Brain microvascular endothelial cell (primary cell): ENCODE data around the gene LENEP.

Experiments used
- DNase-seq: peaks from one replicate; pipeline ENCODE4 v3.0.0-alpha.2; 2020
- H3K27ac ChIP-seq: fragments of 250-450 bp; sonication (Bioruptor Pico); 2 replicates; pipeline ENCODE4 v1.5.1; 2020; ENCODE audit warnings: mild to moderate bottlenecking, moderate library complexity
- H3K27me3 ChIP-seq: fragments of 250-450 bp; sonication (Bioruptor Pico); replicated peaks from 2 replicates; pipeline ENCODE4 v1.5.1; 2020; ENCODE audit warnings: mild to moderate bottlenecking
- H3K36me3 ChIP-seq: fragments of 250-450 bp; sonication (Bioruptor Pico); replicated peaks from 2 replicates; pipeline ENCODE4 v1.5.1; 2020; ENCODE audit warnings: mild to moderate bottlenecking
- H3K4me3 ChIP-seq: 2 replicates; pipeline ENCODE4 v1.5.1; 2011; ENCODE audit warnings: low read depth, mild to moderate bottlenecking, control low read depth, low read length, moderate library complexity
- in situ Hi-C: cut with HindIII; loops from 2 replicates; pipeline ENCODE4 v1.10.0; 2017; ENCODE audit warnings: low sequenced_read_pairs, low pct_ligation_motif_present
- TF ChIP-seq, protein P1 (sequence below): IDR thresholded peaks from 2 replicates; pipeline ENCODE4 v1.5.1; 2011; ENCODE audit warnings: low read depth, mild to moderate bottlenecking, moderate library complexity, low read length, control low read depth, inconsistent platforms; ENCODE audit errors: missing control alignments

LENEP gene

DNA sequence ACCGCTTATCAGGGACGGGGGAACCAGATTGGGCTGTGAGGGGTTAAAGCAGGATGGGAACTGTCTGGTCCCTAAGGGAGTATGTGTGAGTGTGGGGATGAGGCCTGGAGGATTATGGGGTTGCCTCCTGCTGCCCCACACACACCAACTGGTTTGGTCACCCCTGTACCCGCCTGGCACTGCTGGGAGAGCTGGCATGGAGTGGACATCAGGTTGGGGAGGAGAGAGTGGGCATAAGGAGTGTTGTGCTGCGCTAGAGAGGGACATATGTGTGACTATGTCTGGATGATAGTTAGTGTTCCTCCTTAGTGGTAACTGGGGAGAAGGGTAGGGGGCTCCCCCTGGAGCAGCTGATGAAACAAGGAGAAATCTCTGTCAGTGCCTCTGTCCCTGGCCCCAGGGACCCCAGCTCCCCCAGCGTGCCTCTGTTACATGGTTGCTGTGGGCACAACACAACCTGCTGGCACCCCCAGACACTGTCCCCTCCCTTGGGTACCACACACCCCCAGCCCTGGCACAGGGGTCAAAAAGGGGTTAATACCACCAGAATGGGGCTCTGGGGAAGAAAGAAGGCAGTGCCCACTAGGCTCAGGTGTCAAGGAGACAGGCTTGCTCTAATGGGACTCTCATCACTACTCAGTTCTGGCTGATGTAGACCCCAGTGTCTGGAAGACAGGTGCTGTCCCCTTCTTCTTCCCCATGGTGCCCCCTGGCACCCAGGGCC, 11.1 kb downstream of the LENEP start:
- Histone ChIP-seq H3K4me3 (peak overlapping the region; percentile 87), H3K27me3 (no peaks in the 10 kb centered on the region), H3K36me3 (peaks cover 3% of the 10 kb centered on the region), H3K27ac (peak overlapping the region; percentile 19)
- in situ Hi-C loops, result no loop called here
- no peak for DNase-seq
- TF ChIP-seq, protein P1, sequence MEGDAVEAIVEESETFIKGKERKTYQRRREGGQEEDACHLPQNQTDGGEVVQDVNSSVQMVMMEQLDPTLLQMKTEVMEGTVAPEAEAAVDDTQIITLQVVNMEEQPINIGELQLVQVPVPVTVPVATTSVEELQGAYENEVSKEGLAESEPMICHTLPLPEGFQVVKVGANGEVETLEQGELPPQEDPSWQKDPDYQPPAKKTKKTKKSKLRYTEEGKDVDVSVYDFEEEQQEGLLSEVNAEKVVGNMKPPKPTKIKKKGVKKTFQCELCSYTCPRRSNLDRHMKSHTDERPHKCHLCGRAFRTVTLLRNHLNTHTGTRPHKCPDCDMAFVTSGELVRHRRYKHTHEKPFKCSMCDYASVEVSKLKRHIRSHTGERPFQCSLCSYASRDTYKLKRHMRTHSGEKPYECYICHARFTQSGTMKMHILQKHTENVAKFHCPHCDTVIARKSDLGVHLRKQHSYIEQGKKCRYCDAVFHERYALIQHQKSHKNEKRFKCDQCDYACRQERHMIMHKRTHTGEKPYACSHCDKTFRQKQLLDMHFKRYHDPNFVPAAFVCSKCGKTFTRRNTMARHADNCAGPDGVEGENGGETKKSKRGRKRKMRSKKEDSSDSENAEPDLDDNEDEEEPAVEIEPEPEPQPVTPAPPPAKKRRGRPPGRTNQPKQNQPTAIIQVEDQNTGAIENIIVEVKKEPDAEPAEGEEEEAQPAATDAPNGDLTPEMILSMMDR, result no peak

DNA sequence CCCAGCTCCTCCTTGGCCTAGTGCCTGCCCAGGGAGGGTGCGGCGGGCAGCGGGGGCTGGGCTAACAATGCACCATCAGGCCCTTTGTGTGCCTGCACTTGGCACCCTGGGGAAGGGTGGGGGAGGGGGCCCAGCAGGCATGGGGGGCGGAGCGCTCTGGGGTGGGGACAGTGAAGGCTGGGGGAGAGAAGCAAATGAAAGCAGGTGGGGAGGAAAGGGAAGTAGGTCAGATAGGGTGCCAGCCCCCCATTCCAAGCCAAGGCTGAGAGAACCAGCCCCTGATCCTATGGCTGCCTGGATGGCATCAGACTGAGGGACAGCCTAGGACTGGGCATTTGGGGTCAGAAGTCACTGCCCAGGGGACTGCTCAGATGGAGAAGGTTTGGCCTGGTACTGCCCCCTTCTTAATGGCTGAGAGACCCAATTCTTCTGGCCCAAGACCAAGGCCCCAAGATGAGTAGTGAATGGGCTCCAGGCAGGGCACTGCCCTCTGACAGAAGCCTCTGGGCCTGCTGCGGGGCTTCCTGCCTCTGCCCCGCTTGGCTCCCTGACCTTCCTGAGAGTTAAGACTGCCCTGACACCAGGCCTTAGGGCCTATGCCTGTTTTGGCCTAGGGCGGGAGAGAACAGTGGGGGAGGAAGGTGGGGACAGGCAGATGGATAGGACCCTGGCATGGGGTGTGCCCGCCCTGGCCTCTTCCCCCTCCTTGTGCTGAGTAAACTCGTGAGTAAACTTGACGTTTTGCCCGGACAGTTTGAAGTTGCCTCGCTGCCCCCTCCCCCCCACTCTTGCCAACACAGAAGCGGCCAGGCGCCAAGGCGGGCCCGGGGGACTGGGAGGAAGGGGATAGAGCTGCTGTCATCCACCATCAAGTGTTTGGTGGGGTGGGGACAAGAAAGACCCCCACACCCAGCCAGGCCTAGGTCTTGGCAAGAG, 12.0 kb downstream of the LENEP start:
- TF ChIP-seq, protein P1, result no peak
- no peak overlapping the region for H3K4me3 ChIP-seq
- no peak for DNase-seq

DNA sequence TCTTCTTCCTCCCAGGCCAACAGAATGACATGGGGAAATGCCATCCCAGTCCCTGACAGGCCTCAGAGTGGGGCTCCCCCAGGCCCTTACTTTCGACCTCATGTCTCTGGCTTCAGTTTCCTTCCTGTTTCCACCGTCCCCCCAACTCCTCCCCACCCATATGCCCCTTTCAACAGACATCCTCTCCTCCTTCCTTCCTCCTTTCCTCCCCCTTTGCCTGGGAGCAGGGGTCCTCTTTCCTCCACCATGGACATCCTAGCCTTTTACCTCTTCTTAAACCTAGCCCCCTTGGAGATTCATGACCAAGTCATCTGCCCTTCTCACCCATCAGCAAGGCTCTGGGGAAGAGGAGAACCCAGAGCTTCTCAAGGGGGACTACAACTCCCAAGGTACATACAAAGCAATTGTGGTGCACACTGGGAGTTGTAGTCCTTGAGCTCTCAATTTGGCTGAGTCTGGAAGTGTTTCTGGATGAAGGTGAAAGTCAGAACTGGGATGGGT, 13.3 kb downstream of the LENEP start:
- H3K4me3 ChIP-seq, result no peak overlapping the region
- no peak for DNase-seq
- H3K27me3 ChIP-seq, result no peaks in the 10 kb centered on the region
- in situ Hi-C loops, result no loop called here
- peaks cover 3% of the 10 kb centered on the region for H3K36me3 ChIP-seq
- no peak overlapping the region for H3K27ac ChIP-seq
- TF ChIP-seq, protein P1, result no peak

More for the DNA sequence above, 12.0 kb downstream of the LENEP start:
- Histone ChIP-seq H3K27me3 (no peaks in the 10 kb centered on the region), H3K36me3 (peaks cover 3% of the 10 kb centered on the region), H3K27ac (no peak overlapping the region)
- in situ Hi-C loops, result no loop called here

DNA sequence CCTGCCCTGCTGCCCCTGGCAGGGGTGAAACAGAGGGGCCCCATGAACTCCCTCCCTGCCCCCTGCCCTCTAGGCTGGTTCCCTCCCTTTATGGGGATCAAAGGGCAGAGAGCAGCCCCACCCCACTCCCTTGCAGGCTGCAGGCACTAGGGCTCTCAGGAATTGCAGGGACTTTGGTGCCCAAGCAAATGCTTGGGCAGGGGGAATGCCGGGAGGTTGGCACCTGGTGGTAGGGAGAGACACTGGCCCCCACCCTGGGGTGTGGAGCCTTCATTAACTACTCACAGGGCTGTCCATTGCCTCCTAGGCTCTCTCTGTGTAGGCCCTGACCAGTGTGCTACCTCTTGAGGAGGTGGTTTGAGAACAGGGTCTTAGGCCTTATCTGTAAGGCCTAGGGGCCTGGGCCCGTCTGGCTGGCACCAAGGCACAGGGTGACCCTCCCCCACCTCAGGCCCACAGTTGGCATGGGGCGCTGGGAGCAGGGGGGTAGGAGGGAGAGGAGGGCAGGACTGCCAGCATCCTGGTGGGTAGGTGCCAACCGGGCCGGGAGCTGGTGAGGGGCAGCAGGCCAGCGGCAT, 14.0 kb downstream of the LENEP start:
- no peak for DNase-seq
- H3K4me3 ChIP-seq, result no peak overlapping the region
- peaks cover 3% of the 10 kb centered on the region for H3K36me3 ChIP-seq
- no peaks in the 10 kb centered on the region for H3K27me3 ChIP-seq
- TF ChIP-seq, protein P1, result no peak
- in situ Hi-C loops, result no loop called here
- no peak overlapping the region for H3K27ac ChIP-seq

DNA sequence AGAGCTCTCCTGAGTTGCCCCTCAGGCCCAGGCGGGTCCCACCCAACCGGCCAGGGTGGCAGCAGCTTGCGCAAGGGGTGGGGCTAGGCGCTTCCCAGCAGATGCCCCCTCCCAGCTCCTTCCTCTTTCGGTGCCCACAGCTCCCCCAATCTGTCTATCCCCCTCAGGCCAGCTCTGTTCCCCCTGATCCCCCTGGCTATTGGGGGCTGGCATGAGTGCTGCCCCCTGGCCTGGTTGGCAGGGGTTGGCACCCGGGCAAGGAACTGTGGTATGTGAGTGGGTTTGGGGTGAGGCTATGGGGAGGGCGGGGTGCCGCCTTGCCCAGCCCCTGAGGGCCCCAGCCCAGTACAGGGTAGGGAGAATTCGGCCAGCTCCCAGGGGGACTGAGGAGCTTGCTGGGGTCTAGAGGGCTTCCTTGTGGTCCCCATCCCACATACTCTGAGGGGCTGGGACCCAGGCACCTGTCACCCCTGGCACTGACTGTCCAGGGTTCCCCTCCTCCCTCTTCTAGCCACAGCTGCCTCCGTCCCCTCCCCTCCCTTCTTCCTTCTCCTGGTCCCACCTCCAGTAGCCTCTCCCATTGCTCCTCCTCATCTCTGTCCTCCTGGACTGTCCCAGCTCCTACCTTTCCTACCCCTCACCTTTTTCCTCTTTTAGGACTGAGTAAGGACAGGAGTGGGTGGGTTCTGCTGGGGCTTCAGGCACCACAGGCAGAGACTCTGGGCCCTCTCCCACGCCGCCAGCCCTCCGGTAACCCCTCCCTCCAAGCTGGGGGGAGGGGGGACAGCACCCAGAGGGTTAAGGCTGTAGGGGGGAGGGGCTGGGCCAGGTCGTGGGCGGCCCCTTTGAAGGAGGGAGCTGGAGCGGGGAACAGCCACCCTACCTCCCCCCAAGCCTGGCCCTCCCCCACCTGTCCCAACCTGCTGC, 14.9 kb downstream of the LENEP start:
- Histone ChIP-seq H3K27ac (no peak overlapping the region), H3K27me3 (no peaks in the 10 kb centered on the region), H3K4me3 (no peak overlapping the region), H3K36me3 (peaks cover 3% of the 10 kb centered on the region)
- in situ Hi-C loops, result no loop called here
- no peak for DNase-seq
- TF ChIP-seq, protein P1, result no peak
